Prostate gland (tissue), 2 donors: ENCODE measurements around the gene SDC1. TPM values are rescaled to one million over a fixed set of nuclear protein-coding genes. Genes with fewer than 3 reads are reported as not detected.

ENCODE experiments used
- DNase-seq: peaks from one replicate; pipeline ENCODE4 v3.0.0-alpha.2; 2019; ENCODE audit warnings: low spot score
- H3K27ac ChIP-seq, 2 donors: fragments of 200-600 bp; sonication (generic); 2 replicates each; pipeline ENCODE4 v1.5.1; 2017 to 2019
- H3K27me3 ChIP-seq: fragments of 200-600 bp; sonication (generic); replicated peaks from 2 replicates; pipeline ENCODE4 v1.5.1; 2019; ENCODE audit not compliant: insufficient read depth
- H3K36me3 ChIP-seq, 2 donors: fragments of 200-600 bp; sonication (generic); 1 replicate in 1 of 2; 2 replicates in 1 of 2; pipeline versions ENCODE4 v1.5.1 to v1.8.1; 2017 to 2019
- H3K4me1 ChIP-seq: fragments of 200-600 bp; sonication (generic); replicated peaks from 2 replicates; pipeline ENCODE4 v1.5.1; 2019
- H3K4me3 ChIP-seq, 2 donors: fragments of 200-600 bp; sonication (generic); 2 replicates each; pipeline ENCODE4 v1.5.1; 2017 to 2019
- H3K9me3 ChIP-seq: fragments of 200-600 bp; sonication (generic); 2 replicates; pipeline ENCODE4 v1.5.1; 2017
- CTCF ChIP-seq, 4 experiments: fragments of 200-600 bp in 2 of 4; fragments of 450-650 bp in 2 of 4; sonication (generic) in 2 of 4; IDR thresholded peaks; 1 replicate in 3 of 4; 2 replicates in 1 of 4; pipeline ENCODE4 v1.5.1; 2016 to 2019; ENCODE audit warnings: antibody characterized with exemption in 4 of 4, mild to moderate bottlenecking in 2 of 4, moderate library complexity in 2 of 4
- POLR2A ChIP-seq: fragments of 450-650 bp; IDR thresholded peaks from one replicate; pipeline ENCODE4 v1.6.1; 2016; ENCODE audit warnings: antibody characterized with exemption, mild to moderate bottlenecking
- POLR2AphosphoS5 ChIP-seq: sonication (generic); formaldehyde crosslinking; IDR thresholded peaks from one replicate; pipeline ENCODE4 v1.6.1; 2017; ENCODE audit warnings: antibody characterized with exemption
- whole genome bisulfite sequencing: methylation state at CpG from one replicate; pipeline ENCODE4 v1.1.5; 2018; 5-methylcytosine and 5-hydroxymethylcytosine counted together
- intact Hi-C: fragments of 100-400 bp; cut with DNase I; formaldehyde crosslinking; loops from one replicate; pipeline ENCODE4 v1.14.2; 2022
- total RNA-seq, 2 donors: library from RNA; depleted of rRNA; stranded (reverse); fragments of >200 nt; gene quantifications; one replicate each; pipeline ENCODE4 v1.1.0, GENCODE V29; 2016

SDC1 gene
- total RNA-seq, 2 donors from 2014 or later = 103 to 167 TPM

- intact Hi-C loops = no loop called here
- TF ChIP-seq POLR2A (peak; percentile 38), POLR2AphosphoS5 (peak; percentile 24), CTCF (IDR thresholded peaks at IDR 0.05) (no peak)
- Histone ChIP-seq H3K27me3 (no peaks in the 10 kb centered on the region), H3K4me3 (no peak overlapping the region), H3K9me3 (no peaks in the 10 kb centered on the region), H3K4me1 (peaks cover 3% of the 10 kb centered on the region), H3K36me3 (no peaks in the 10 kb centered on the region), H3K27ac (no peak overlapping the region)
- 54% methylated on average over 16 of the region's 16 CpGs for WGBS
- DNase-seq = peak; percentile 64
These were observed 42.5 kb downstream of the SDC1 start for GRCh38 chr2:20182241-20182931.

DNA sequence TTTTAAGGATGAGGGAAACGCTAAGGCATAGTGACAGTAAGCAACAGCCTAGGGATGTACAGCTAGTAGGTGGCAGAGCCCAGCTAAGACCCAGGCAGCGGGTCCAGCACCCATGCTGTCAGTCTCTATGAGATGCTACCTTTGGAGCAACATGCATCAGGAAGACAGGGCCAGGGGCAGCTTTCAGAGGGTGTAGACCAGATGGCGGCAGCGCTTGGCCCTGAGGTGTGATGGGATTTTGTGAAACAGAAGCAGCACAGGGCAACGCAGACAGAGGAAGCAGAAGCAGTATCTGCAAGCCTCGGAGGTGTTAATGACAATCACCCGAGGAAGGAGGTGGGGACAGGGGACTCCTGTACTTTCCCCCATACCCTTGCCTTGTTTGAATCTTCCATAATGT, 43.2 kb downstream of the SDC1 start:
- H3K4me1 ChIP-seq = peaks cover 3% of the 10 kb centered on the region
- intact Hi-C loops = no loop called here
- no peak for TF ChIP-seq CTCF (IDR thresholded peaks at IDR 0.05)
- no peak for TF ChIP-seq POLR2AphosphoS5
- TF ChIP-seq POLR2A = no peak
- H3K9me3 ChIP-seq = no peaks in the 10 kb centered on the region
- WGBS = 95% methylated on average over 7 of the region's 7 CpGs
- H3K4me3 ChIP-seq = no peak overlapping the region
- no peak for DNase-seq
- no peaks in the 10 kb centered on the region for H3K36me3 ChIP-seq
- H3K27ac ChIP-seq = no peak overlapping the region
- H3K27me3 ChIP-seq = no peaks in the 10 kb centered on the region

- Histone ChIP-seq H3K36me3 (no peaks in the 10 kb centered on the region), H3K27me3 (no peaks in the 10 kb centered on the region), H3K9me3 (no peaks in the 10 kb centered on the region), H3K4me1 (peaks cover 3% of the 10 kb centered on the region), H3K4me3 (no peak overlapping the region), H3K27ac (peak overlapping the region in 1 of 2 donors; percentile 56)
- whole genome bisulfite sequencing = 93% methylated on average over 16 of the region's 17 CpGs
- DNase-seq = no peak
- no peak for TF ChIP-seq POLR2A
- TF ChIP-seq CTCF (IDR thresholded peaks at IDR 0.05) = no peak
- TF ChIP-seq POLR2AphosphoS5 = no peak
- intact Hi-C loops = no loop called here
These were observed 44.0 kb downstream of the SDC1 start for GRCh38 chr2:20180676-20181648.

GRCh38 chr2:20179755-20180594, 45.0 kb downstream of the SDC1 start:
- peaks cover 3% of the 10 kb centered on the region for H3K4me1 ChIP-seq
- TF ChIP-seq POLR2AphosphoS5 (peak; percentile 78), POLR2A (peak; percentile 41), CTCF (IDR thresholded peaks at IDR 0.05) (peak in 2 of 4 experiments; percentile 22 to 54)
- WGBS = 52% methylated on average over 25 of the region's 25 CpGs
- H3K9me3 ChIP-seq = no peaks in the 10 kb centered on the region
- H3K27ac ChIP-seq = peak overlapping the region; percentile 40 to 56
- intact Hi-C loops = no loop called here
- peak; percentile 79 for DNase-seq
- H3K27me3 ChIP-seq = no peaks in the 10 kb centered on the region
- no peak overlapping the region for H3K4me3 ChIP-seq
- no peaks in the 10 kb centered on the region for H3K36me3 ChIP-seq
